ENCODE data around the gene LRP1B. TPM values are rescaled to one million over a fixed set of nuclear protein-coding genes. Genes with fewer than 3 reads are reported as not detected.

The LRP1B gene
- polyA plus RNA-seq, 1 donor, result 1.0 TPM

DNA sequence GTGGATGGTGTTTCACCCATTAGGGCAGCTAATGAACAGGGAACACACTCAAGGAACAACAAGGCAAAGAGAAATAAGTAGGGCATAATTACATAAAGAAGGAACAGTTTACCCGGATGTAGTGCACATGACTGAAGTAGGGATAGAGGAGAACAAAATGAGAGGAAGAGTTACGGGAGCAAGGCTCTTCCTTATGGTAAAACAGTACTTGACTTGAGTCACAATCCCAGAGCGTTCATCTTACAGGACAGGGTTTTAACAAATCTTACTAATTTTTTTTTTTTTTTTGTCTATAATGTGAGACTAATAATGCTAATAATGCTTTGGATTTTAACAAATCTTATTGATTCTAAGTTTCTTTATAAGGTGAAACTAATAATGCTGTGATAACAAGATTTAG, 1329.5 kb downstream of the LRP1B start:
- no peak for DNase-seq
- no peak overlapping the region for H3K27ac ChIP-seq (ENCODE audit: low read length)
- H3K27me3 ChIP-seq (ENCODE audit: control insufficient read depth, insufficient read depth, low read length), result no peaks in the 10 kb centered on the region
- H3K36me3 ChIP-seq (ENCODE audit: control insufficient read depth, insufficient read depth, low read length), result no peaks in the 10 kb centered on the region
- H3K4me3 ChIP-seq (ENCODE audit: low read length), result no peak overlapping the region
- 81% methylated on average over 3 of the region's 3 CpGs for WGBS (ENCODE audit: insufficient coverage, low lambda C conversion rate)
- no peaks in the 10 kb centered on the region for H3K4me1 ChIP-seq (ENCODE audit: control insufficient read depth, insufficient read depth, low read length)
- no peaks in the 10 kb centered on the region for H3K9me3 ChIP-seq (ENCODE audit: control insufficient read depth, low read depth, low read length)

- no peak for DNase-seq
- H3K36me3 ChIP-seq (ENCODE audit: control insufficient read depth, insufficient read depth, low read length), result no peaks in the 10 kb centered on the region
- H3K27me3 ChIP-seq (ENCODE audit: control insufficient read depth, insufficient read depth, low read length), result no peaks in the 10 kb centered on the region
- WGBS (ENCODE audit: insufficient coverage, low lambda C conversion rate), result 100% methylated on average over 2 of the region's 4 CpGs
- no peaks in the 10 kb centered on the region for H3K9me3 ChIP-seq (ENCODE audit: control insufficient read depth, low read depth, low read length)
- no peak overlapping the region for H3K4me3 ChIP-seq (ENCODE audit: low read length)
- no peaks in the 10 kb centered on the region for H3K4me1 ChIP-seq (ENCODE audit: control insufficient read depth, insufficient read depth, low read length)
- no peak overlapping the region for H3K27ac ChIP-seq (ENCODE audit: low read length)
Observed at GRCh38 chr2:140797718-140798117, 1333.1 kb downstream of the LRP1B start.

DNA sequence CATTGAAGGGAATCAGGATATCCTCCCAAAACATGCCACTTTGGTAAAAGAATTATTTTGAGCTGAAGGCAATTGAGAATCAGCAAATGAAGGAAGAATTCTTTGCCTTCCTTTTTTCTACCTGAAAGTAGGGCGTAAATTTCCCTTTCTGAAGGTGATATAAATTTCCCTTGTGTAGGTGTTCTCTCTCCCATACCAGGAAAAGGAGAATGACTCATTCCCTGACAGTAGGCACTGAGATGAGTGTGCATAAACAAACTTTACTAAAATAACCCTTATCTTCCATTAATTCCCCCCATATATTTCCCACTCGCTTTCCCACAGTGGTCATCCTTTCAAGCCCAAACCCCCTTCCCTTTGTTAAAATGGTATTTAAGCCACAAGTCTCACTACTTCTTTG, 1339.0 kb downstream of the LRP1B start:
- no peaks in the 10 kb centered on the region for H3K27me3 ChIP-seq (ENCODE audit: control insufficient read depth, insufficient read depth, low read length)
- no peak overlapping the region for H3K27ac ChIP-seq (ENCODE audit: low read length)
- no peaks in the 10 kb centered on the region for H3K9me3 ChIP-seq (ENCODE audit: control insufficient read depth, low read depth, low read length)
- H3K4me3 ChIP-seq (ENCODE audit: low read length), result no peak overlapping the region
- no peaks in the 10 kb centered on the region for H3K36me3 ChIP-seq (ENCODE audit: control insufficient read depth, insufficient read depth, low read length)
- DNase-seq, result no peak
- no peaks in the 10 kb centered on the region for H3K4me1 ChIP-seq (ENCODE audit: control insufficient read depth, insufficient read depth, low read length)
- 100% methylated on average over 1 of the region's 2 CpGs for WGBS (ENCODE audit: insufficient coverage, low lambda C conversion rate)

- no peak overlapping the region for H3K4me3 ChIP-seq (ENCODE audit: low read length)
- no peak for DNase-seq
- H3K36me3 ChIP-seq (ENCODE audit: control insufficient read depth, insufficient read depth, low read length), result no peaks in the 10 kb centered on the region
- no peaks in the 10 kb centered on the region for H3K27me3 ChIP-seq (ENCODE audit: control insufficient read depth, insufficient read depth, low read length)
- no peaks in the 10 kb centered on the region for H3K9me3 ChIP-seq (ENCODE audit: control insufficient read depth, low read depth, low read length)
- no peak overlapping the region for H3K27ac ChIP-seq (ENCODE audit: low read length)
- WGBS (ENCODE audit: insufficient coverage, low lambda C conversion rate), result 100% methylated on average over 1 of the region's 2 CpGs
- H3K4me1 ChIP-seq (ENCODE audit: control insufficient read depth, insufficient read depth, low read length), result no peaks in the 10 kb centered on the region
Observed at GRCh38 chr2:140786585-140786984, 1344.2 kb downstream of the LRP1B start.

- Histone ChIP-seq H3K9me3 (ENCODE audit: control insufficient read depth, low read depth, low read length) (no peaks in the 10 kb centered on the region), H3K4me1 (ENCODE audit: control insufficient read depth, insufficient read depth, low read length) (no peaks in the 10 kb centered on the region), H3K27me3 (ENCODE audit: control insufficient read depth, insufficient read depth, low read length) (no peaks in the 10 kb centered on the region), H3K27ac (ENCODE audit: low read length) (no peak overlapping the region), H3K36me3 (ENCODE audit: control insufficient read depth, insufficient read depth, low read length) (no peaks in the 10 kb centered on the region), H3K4me3 (ENCODE audit: low read length) (no peak overlapping the region)
- no peak for DNase-seq
Observed at GRCh38 chr2:140775411-140775810, 1355.4 kb downstream of the LRP1B start.

DNA sequence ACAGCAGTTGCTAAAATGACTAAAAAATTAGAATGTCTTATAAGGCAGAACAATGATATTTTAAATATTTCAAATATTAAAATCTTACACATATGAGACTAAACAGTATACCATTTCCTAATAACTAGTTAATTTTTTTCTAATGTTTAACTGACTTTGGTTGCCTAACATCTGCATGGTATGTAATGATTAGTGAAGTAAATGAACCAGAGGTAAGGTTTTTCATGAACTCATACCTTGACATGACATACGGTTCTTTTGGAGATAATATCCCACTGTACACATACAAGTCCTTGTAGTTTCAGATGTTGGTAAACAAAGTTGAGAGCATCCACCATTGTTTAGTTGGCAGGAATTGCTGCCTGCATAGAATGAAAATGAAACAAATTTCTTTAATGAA, 1360.2 kb downstream of the LRP1B start:
- Histone ChIP-seq H3K4me3 (ENCODE audit: low read length) (no peak overlapping the region), H3K27ac (ENCODE audit: low read length) (no peak overlapping the region), H3K36me3 (ENCODE audit: control insufficient read depth, insufficient read depth, low read length) (no peaks in the 10 kb centered on the region), H3K9me3 (ENCODE audit: control insufficient read depth, low read depth, low read length) (no peaks in the 10 kb centered on the region), H3K27me3 (ENCODE audit: control insufficient read depth, insufficient read depth, low read length) (no peaks in the 10 kb centered on the region), H3K4me1 (ENCODE audit: control insufficient read depth, insufficient read depth, low read length) (no peaks in the 10 kb centered on the region)
- WGBS (ENCODE audit: insufficient coverage, low lambda C conversion rate), result no CpG with 5 or more reads among the region's 1 CpG
- no peak for DNase-seq

GRCh38 chr2:140761807-140762206, 1369.0 kb downstream of the LRP1B start:
- no peak overlapping the region for H3K27ac ChIP-seq (ENCODE audit: low read length)

GRCh38 chr2:140759426-140760156, 1371.2 kb downstream of the LRP1B start:
- Histone ChIP-seq H3K9me3 (ENCODE audit: control insufficient read depth, low read depth, low read length) (no peaks in the 10 kb centered on the region), H3K36me3 (ENCODE audit: control insufficient read depth, insufficient read depth, low read length) (no peaks in the 10 kb centered on the region), H3K4me1 (ENCODE audit: control insufficient read depth, insufficient read depth, low read length) (no peaks in the 10 kb centered on the region), H3K4me3 (ENCODE audit: low read length) (no peak overlapping the region), H3K27ac (ENCODE audit: low read length) (no peak overlapping the region), H3K27me3 (ENCODE audit: control insufficient read depth, insufficient read depth, low read length) (no peaks in the 10 kb centered on the region)
- WGBS (ENCODE audit: insufficient coverage, low lambda C conversion rate), result no CpG with 5 or more reads among the region's 3 CpGs
- no peak for DNase-seq

More at GRCh38 chr2:140761807-140762206, 1369.0 kb downstream of the LRP1B start:
- Histone ChIP-seq H3K27me3 (ENCODE audit: control insufficient read depth, insufficient read depth, low read length) (no peaks in the 10 kb centered on the region), H3K9me3 (ENCODE audit: control insufficient read depth, low read depth, low read length) (no peaks in the 10 kb centered on the region), H3K4me3 (ENCODE audit: low read length) (no peak overlapping the region), H3K4me1 (ENCODE audit: control insufficient read depth, insufficient read depth, low read length) (no peaks in the 10 kb centered on the region), H3K36me3 (ENCODE audit: control insufficient read depth, insufficient read depth, low read length) (no peaks in the 10 kb centered on the region)
- WGBS (ENCODE audit: insufficient coverage, low lambda C conversion rate), result no CpG with 5 or more reads among the region's 2 CpGs
- DNase-seq, result no peak

GRCh38 chr2:140747665-140748064, 1383.2 kb downstream of the LRP1B start:
- H3K9me3 ChIP-seq (ENCODE audit: control insufficient read depth, low read depth, low read length), result no peaks in the 10 kb centered on the region
- H3K36me3 ChIP-seq (ENCODE audit: control insufficient read depth, insufficient read depth, low read length), result no peaks in the 10 kb centered on the region
- 80% methylated on average over 1 of the region's 3 CpGs for WGBS (ENCODE audit: insufficient coverage, low lambda C conversion rate)
- H3K27me3 ChIP-seq (ENCODE audit: control insufficient read depth, insufficient read depth, low read length), result no peaks in the 10 kb centered on the region
- no peak for DNase-seq
- no peak overlapping the region for H3K4me3 ChIP-seq (ENCODE audit: low read length)
- no peak overlapping the region for H3K27ac ChIP-seq (ENCODE audit: low read length)
- no peaks in the 10 kb centered on the region for H3K4me1 ChIP-seq (ENCODE audit: control insufficient read depth, insufficient read depth, low read length)

DNA sequence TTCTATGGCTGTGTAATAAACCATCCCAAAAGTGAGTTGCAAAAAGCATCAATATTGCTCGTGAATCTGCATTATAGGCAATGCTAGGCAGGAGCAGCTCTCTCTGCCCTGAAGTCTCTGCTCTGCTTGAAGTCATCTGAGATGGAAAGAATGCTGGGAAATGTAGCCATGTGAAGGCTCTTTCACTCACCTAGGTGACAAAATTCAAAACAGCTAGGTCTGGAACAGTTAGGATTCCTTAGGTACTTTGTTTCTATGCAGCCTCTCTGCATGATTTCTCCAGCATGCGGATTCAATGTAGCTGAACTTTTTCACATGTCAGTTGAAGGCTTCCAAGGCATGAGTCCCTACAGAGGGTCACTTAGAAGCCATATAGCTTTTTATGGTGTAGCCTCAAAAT, 1383.7 kb downstream of the LRP1B start:
- H3K4me3 ChIP-seq (ENCODE audit: low read length), result no peak overlapping the region
- H3K27me3 ChIP-seq (ENCODE audit: control insufficient read depth, insufficient read depth, low read length), result no peaks in the 10 kb centered on the region
- no peak for DNase-seq
- H3K9me3 ChIP-seq (ENCODE audit: control insufficient read depth, low read depth, low read length), result no peaks in the 10 kb centered on the region
- no CpG with 5 or more reads among the region's 2 CpGs for WGBS (ENCODE audit: insufficient coverage, low lambda C conversion rate)
- no peaks in the 10 kb centered on the region for H3K36me3 ChIP-seq (ENCODE audit: control insufficient read depth, insufficient read depth, low read length)
- no peaks in the 10 kb centered on the region for H3K4me1 ChIP-seq (ENCODE audit: control insufficient read depth, insufficient read depth, low read length)
- no peak overlapping the region for H3K27ac ChIP-seq (ENCODE audit: low read length)

- no peak for DNase-seq
- H3K4me3 ChIP-seq (ENCODE audit: low read length), result no peak overlapping the region
- no peak overlapping the region for H3K27ac ChIP-seq (ENCODE audit: low read length)
- no peaks in the 10 kb centered on the region for H3K4me1 ChIP-seq (ENCODE audit: control insufficient read depth, insufficient read depth, low read length)
- H3K27me3 ChIP-seq (ENCODE audit: control insufficient read depth, insufficient read depth, low read length), result no peaks in the 10 kb centered on the region
- no CpG with 5 or more reads among the region's 3 CpGs for WGBS (ENCODE audit: insufficient coverage, low lambda C conversion rate)
- no peaks in the 10 kb centered on the region for H3K9me3 ChIP-seq (ENCODE audit: control insufficient read depth, low read depth, low read length)
- no peaks in the 10 kb centered on the region for H3K36me3 ChIP-seq (ENCODE audit: control insufficient read depth, insufficient read depth, low read length)
Observed at GRCh38 chr2:140744379-140744778, 1386.4 kb downstream of the LRP1B start.

Measured in large intestine (tissue), 3 donors.